ENCODE data around the gene CCDC170. TPM values are rescaled to one million over a fixed set of nuclear protein-coding genes. Genes with fewer than 3 reads are reported as not detected.

Gene CCDC170
- total RNA-seq, 2 experiments from 2014 or later: not detected

- Mint-ChIP-seq H3K4me3 (no peak overlapping the region), H3K27me3 (ENCODE audit: low read depth) (no peaks in the 10 kb centered on the region), H3K36me3 (ENCODE audit: low read depth) (no peaks in the 10 kb centered on the region), H3K27ac (no peak overlapping the region), H3K9me3 (ENCODE audit: insufficient read depth) (peaks cover 5% of the 10 kb centered on the region), H3K4me1 (ENCODE audit: low read depth) (peaks cover 10% of the 10 kb centered on the region)
- ChIA-PET POLR2A (no interaction called here), CTCF (no interaction called here)
- ATAC-seq (no peak), DNase-seq (no peak)
Observed at GRCh38 chr6:151551223-151551857, 57.5 kb downstream of the CCDC170 start.

GRCh38 chr6:151553416-151554165, 59.8 kb downstream of the CCDC170 start:
- ChIA-PET CTCF (no interaction called here), POLR2A (no interaction called here)
- DNase-seq: no peak
- Mint-ChIP-seq H3K4me3 (no peak overlapping the region), H3K27me3 (ENCODE audit: low read depth) (no peaks in the 10 kb centered on the region), H3K9me3 (ENCODE audit: insufficient read depth) (peaks cover 8% of the 10 kb centered on the region), H3K36me3 (ENCODE audit: low read depth) (no peaks in the 10 kb centered on the region), H3K27ac (no peak overlapping the region), H3K4me1 (ENCODE audit: low read depth) (peaks cover 10% of the 10 kb centered on the region)
- no peak for ATAC-seq

- Mint-ChIP-seq H3K36me3 (ENCODE audit: low read depth) (no peaks in the 10 kb centered on the region), H3K27ac (no peak overlapping the region), H3K4me1 (ENCODE audit: low read depth) (no peaks in the 10 kb centered on the region), H3K4me3 (no peak overlapping the region), H3K27me3 (ENCODE audit: low read depth) (peaks cover 1% of the 10 kb centered on the region), H3K9me3 (ENCODE audit: insufficient read depth) (peaks cover 10% of the 10 kb centered on the region)
- ChIA-PET CTCF (no interaction called here), POLR2A (no interaction called here)
- ATAC-seq (no peak), DNase-seq (no peak)
Observed at GRCh38 chr6:151561238-151561637, 67.4 kb downstream of the CCDC170 start.

GRCh38 chr6:151564654-151565053, 70.8 kb downstream of the CCDC170 start:
- no peak for ATAC-seq
- Mint-ChIP-seq H3K9me3 (ENCODE audit: insufficient read depth) (peaks cover 7% of the 10 kb centered on the region), H3K4me1 (ENCODE audit: low read depth) (no peaks in the 10 kb centered on the region), H3K4me3 (no peak overlapping the region), H3K27me3 (ENCODE audit: low read depth) (peaks cover 1% of the 10 kb centered on the region), H3K27ac (no peak overlapping the region), H3K36me3 (ENCODE audit: low read depth) (no peaks in the 10 kb centered on the region)
- no peak for DNase-seq
- ChIA-PET POLR2A (no interaction called here), CTCF (no interaction called here)

- peaks cover 1% of the 10 kb centered on the region for H3K27me3 Mint-ChIP-seq (ENCODE audit: low read depth)
- CTCF ChIA-PET: no interaction called here
- H3K9me3 Mint-ChIP-seq (ENCODE audit: insufficient read depth): peaks cover 4% of the 10 kb centered on the region
- no peaks in the 10 kb centered on the region for H3K4me1 Mint-ChIP-seq (ENCODE audit: low read depth)
- ATAC-seq (no peak), DNase-seq (no peak)
- POLR2A ChIA-PET: no interaction called here
- H3K36me3 Mint-ChIP-seq (ENCODE audit: low read depth): no peaks in the 10 kb centered on the region
- no peak overlapping the region for H3K4me3 Mint-ChIP-seq
- no peak overlapping the region for H3K27ac Mint-ChIP-seq
Observed at GRCh38 chr6:151565940-151566339, 72.1 kb downstream of the CCDC170 start.

- DNase-seq (no peak), ATAC-seq (no peak)
- Mint-ChIP-seq H3K4me3 (no peak overlapping the region), H3K27ac (no peak overlapping the region), H3K36me3 (ENCODE audit: low read depth) (no peaks in the 10 kb centered on the region), H3K9me3 (ENCODE audit: insufficient read depth) (peaks cover under 1% of the 10 kb centered on the region), H3K4me1 (ENCODE audit: low read depth) (no peaks in the 10 kb centered on the region), H3K27me3 (ENCODE audit: low read depth) (peaks cover 1% of the 10 kb centered on the region)
- ChIA-PET POLR2A (no interaction called here), CTCF (no interaction called here)
Observed at GRCh38 chr6:151566557-151566956, 72.7 kb downstream of the CCDC170 start.

- DNase-seq (no peak), ATAC-seq (no peak)
- Mint-ChIP-seq H3K27ac (no peak overlapping the region), H3K27me3 (ENCODE audit: low read depth) (no peaks in the 10 kb centered on the region), H3K4me3 (no peak overlapping the region), H3K36me3 (ENCODE audit: low read depth) (no peaks in the 10 kb centered on the region), H3K4me1 (ENCODE audit: low read depth) (no peaks in the 10 kb centered on the region), H3K9me3 (ENCODE audit: insufficient read depth) (no peaks in the 10 kb centered on the region)
- ChIA-PET CTCF (no interaction called here), POLR2A (no interaction called here)
Observed at GRCh38 chr6:151576633-151577032, 82.8 kb downstream of the CCDC170 start.

GRCh38 chr6:151577257-151577656, 83.4 kb downstream of the CCDC170 start:
- no peaks in the 10 kb centered on the region for H3K9me3 Mint-ChIP-seq (ENCODE audit: insufficient read depth)
- CTCF ChIA-PET: no interaction called here
- no peaks in the 10 kb centered on the region for H3K36me3 Mint-ChIP-seq (ENCODE audit: low read depth)
- H3K27ac Mint-ChIP-seq: no peak overlapping the region
- no peak overlapping the region for H3K4me3 Mint-ChIP-seq
- H3K4me1 Mint-ChIP-seq (ENCODE audit: low read depth): no peaks in the 10 kb centered on the region
- no peaks in the 10 kb centered on the region for H3K27me3 Mint-ChIP-seq (ENCODE audit: low read depth)
- ATAC-seq: no peak
- POLR2A ChIA-PET: no interaction called here
- DNase-seq: no peak

- no peaks in the 10 kb centered on the region for H3K36me3 Mint-ChIP-seq (ENCODE audit: low read depth)
- ATAC-seq (no peak), DNase-seq (no peak)
- no peaks in the 10 kb centered on the region for H3K27me3 Mint-ChIP-seq (ENCODE audit: low read depth)
- POLR2A ChIA-PET: no interaction called here
- no peaks in the 10 kb centered on the region for H3K9me3 Mint-ChIP-seq (ENCODE audit: insufficient read depth)
- H3K4me3 Mint-ChIP-seq: no peak overlapping the region
- H3K4me1 Mint-ChIP-seq (ENCODE audit: low read depth): no peaks in the 10 kb centered on the region
- no peak overlapping the region for H3K27ac Mint-ChIP-seq
- CTCF ChIA-PET: interaction anchor here (0.7 kb wide), 1 partner anchor 31 kb away, joined by 3 read pairs; no protein-coding TSS in a partner anchor
Observed at GRCh38 chr6:151585741-151586140, 91.9 kb downstream of the CCDC170 start.

GRCh38 chr6:151589667-151590066, 95.8 kb downstream of the CCDC170 start:
- POLR2A ChIA-PET: interaction anchor here (0.5 kb wide), 1 partner anchor 990 kb away, joined by 3 read pairs; no protein-coding TSS in a partner anchor
- no peak overlapping the region for H3K27ac Mint-ChIP-seq
- H3K4me1 Mint-ChIP-seq (ENCODE audit: low read depth): no peaks in the 10 kb centered on the region
- DNase-seq (no peak), ATAC-seq (no peak)
- no peaks in the 10 kb centered on the region for H3K36me3 Mint-ChIP-seq (ENCODE audit: low read depth)
- CTCF ChIA-PET: no interaction called here
- H3K4me3 Mint-ChIP-seq: no peak overlapping the region
- H3K27me3 Mint-ChIP-seq (ENCODE audit: low read depth): no peaks in the 10 kb centered on the region
- H3K9me3 Mint-ChIP-seq (ENCODE audit: insufficient read depth): no peaks in the 10 kb centered on the region

- Mint-ChIP-seq H3K4me3 (no peak overlapping the region), H3K36me3 (ENCODE audit: low read depth) (no peaks in the 10 kb centered on the region), H3K9me3 (ENCODE audit: insufficient read depth) (no peaks in the 10 kb centered on the region), H3K27me3 (ENCODE audit: low read depth) (no peaks in the 10 kb centered on the region), H3K27ac (no peak overlapping the region), H3K4me1 (ENCODE audit: low read depth) (no peaks in the 10 kb centered on the region)
- DNase-seq (no peak), ATAC-seq (no peak)
- POLR2A ChIA-PET: no interaction called here
- CTCF ChIA-PET: no interaction called here
Observed at GRCh38 chr6:151590742-151591141, 96.9 kb downstream of the CCDC170 start.

- CTCF ChIA-PET: no interaction called here
- no peak overlapping the region for H3K4me3 Mint-ChIP-seq
Observed at GRCh38 chr6:151592449-151593159, 98.8 kb downstream of the CCDC170 start.

More at GRCh38 chr6:151592449-151593159, 98.8 kb downstream of the CCDC170 start:
- Mint-ChIP-seq H3K27me3 (ENCODE audit: low read depth) (no peaks in the 10 kb centered on the region), H3K36me3 (ENCODE audit: low read depth) (no peaks in the 10 kb centered on the region), H3K27ac (no peak overlapping the region), H3K9me3 (ENCODE audit: insufficient read depth) (no peaks in the 10 kb centered on the region), H3K4me1 (ENCODE audit: low read depth) (no peaks in the 10 kb centered on the region)
- no peak for DNase-seq
- POLR2A ChIA-PET: no interaction called here
- ATAC-seq: no peak

Measured in activated CD8-positive, alpha-beta T cell treated with anti-CD3 and anti-CD28 coated beads, Interleukin-2, amount 10 ng/mL, durations not matched to agents 7 days and 5 days (primary cell).